ENCODE data around the gene MID1. TPM values are rescaled to one million over a fixed set of nuclear protein-coding genes. Genes with fewer than 3 reads are reported as not detected.

Gene MID1
- polyA plus RNA-seq, 3 donors, result 0.05 to 0.10 TPM; not detected in 1

GRCh38 chrX:10415306-10416001, 204.9 kb downstream of the MID1 start:
- no peaks in the 10 kb centered on the region for H3K36me3 ChIP-seq (replicated peaks in 1 of 2; ENCODE audit: control insufficient read depth in 1 of 2, insufficient read depth in 2 of 2, low read length in 2 of 2)
- Mint-ChIP-seq H3K27ac (no peak overlapping the region), H3K36me3 (no peaks in the 10 kb centered on the region), H3K4me3 (no peak overlapping the region), H3K9me3 (peaks cover 0 to 4% (median 0%) of the 10 kb centered on the region in 7 donors), H3K27me3 (ENCODE audit: low read depth in 3 of 3) (peaks cover 0 to 3% (median 0%) of the 10 kb centered on the region in 3 donors), H3K4me1 (no peaks in the 10 kb centered on the region)
- DNase-seq, result no peak
- H3K27me3 ChIP-seq (ENCODE audit: control insufficient read depth in 2 of 2, insufficient read depth in 2 of 2, low read length in 2 of 2), result no peaks in the 10 kb centered on the region
- no peak overlapping the region for H3K4me3 ChIP-seq (replicated peaks in 1 of 3; ENCODE audit: low read depth in 2 of 3, low read length in 3 of 3)
- intact Hi-C loops (cut with micrococcal nuclease), result no loop called here
- H3K9me3 ChIP-seq (replicated peaks in 1 of 2; ENCODE audit: control insufficient read depth in 1 of 2, insufficient read depth in 1 of 2, low read length in 2 of 2), result no peaks in the 10 kb centered on the region
- no peaks in the 10 kb centered on the region for H3K79me2 ChIP-seq (ENCODE audit: insufficient read depth, low read length)
- H3K27ac ChIP-seq (ENCODE audit: low read depth in 1 of 2, low read length in 2 of 2), result no peak overlapping the region
- H4K20me1 ChIP-seq (ENCODE audit: insufficient read depth, low read length), result no peaks in the 10 kb centered on the region
- no peak overlapping the region for H3K4me2 ChIP-seq (replicated peaks; ENCODE audit: extremely low read depth, low read length, poor library complexity, severe bottlenecking)
- no CpG with 5 or more reads among the region's 9 CpGs for WGBS (ENCODE audit: insufficient coverage)
- no peak overlapping the region for H2AFZ ChIP-seq (ENCODE audit: insufficient read depth, low read depth, low read length, poor library complexity, severe bottlenecking)
- TF ChIP-seq CTCF (IDR thresholded peaks at IDR 0.05), result no peak
- no peak overlapping the region for H3K9ac ChIP-seq (ENCODE audit: insufficient read depth, low read length, poor library complexity, severe bottlenecking)
- no peaks in the 10 kb centered on the region for H3K4me1 ChIP-seq (ENCODE audit: control insufficient read depth in 1 of 2, insufficient read depth in 2 of 2, low read length in 2 of 2)

GRCh38 chrX:10414862-10415261, 205.5 kb downstream of the MID1 start:
- H3K27me3 Mint-ChIP-seq (ENCODE audit: low read depth in 3 of 3), result peaks cover 0 to 1% (median 0%) of the 10 kb centered on the region in 3 donors
- Histone ChIP-seq H3K4me1 (ENCODE audit: control insufficient read depth in 1 of 2, insufficient read depth in 2 of 2, low read length in 2 of 2) (no peaks in the 10 kb centered on the region), H3K79me2 (ENCODE audit: insufficient read depth, low read length) (no peaks in the 10 kb centered on the region), H3K27me3 (ENCODE audit: control insufficient read depth in 2 of 2, insufficient read depth in 2 of 2, low read length in 2 of 2) (no peaks in the 10 kb centered on the region), H2AFZ (ENCODE audit: insufficient read depth, low read depth, low read length, poor library complexity, severe bottlenecking) (no peak overlapping the region), H3K4me3 (replicated peaks in 1 of 3; ENCODE audit: low read depth in 2 of 3, low read length in 3 of 3) (no peak overlapping the region), H3K27ac (ENCODE audit: low read depth in 1 of 2, low read length in 2 of 2) (no peak overlapping the region), H4K20me1 (ENCODE audit: insufficient read depth, low read length) (no peaks in the 10 kb centered on the region), H3K36me3 (replicated peaks in 1 of 2; ENCODE audit: control insufficient read depth in 1 of 2, insufficient read depth in 2 of 2, low read length in 2 of 2) (no peaks in the 10 kb centered on the region), H3K9ac (ENCODE audit: insufficient read depth, low read length, poor library complexity, severe bottlenecking) (no peak overlapping the region), H3K9me3 (replicated peaks in 1 of 2; ENCODE audit: control insufficient read depth in 1 of 2, insufficient read depth in 1 of 2, low read length in 2 of 2) (no peaks in the 10 kb centered on the region), H3K4me2 (replicated peaks; ENCODE audit: extremely low read depth, low read length, poor library complexity, severe bottlenecking) (no peak overlapping the region)
- DNase-seq, result no peak
- H3K27ac Mint-ChIP-seq, result no peak overlapping the region
- H3K36me3 Mint-ChIP-seq, result no peaks in the 10 kb centered on the region
- no peaks in the 10 kb centered on the region for H3K4me1 Mint-ChIP-seq
- WGBS (ENCODE audit: insufficient coverage), result 80% methylated on average over 1 of the region's 6 CpGs
- no peak for TF ChIP-seq CTCF (IDR thresholded peaks at IDR 0.05)
- H3K9me3 Mint-ChIP-seq, result peaks cover 0 to 4% (median 0%) of the 10 kb centered on the region in 7 donors
- no peak overlapping the region for H3K4me3 Mint-ChIP-seq
- intact Hi-C loops (cut with micrococcal nuclease), result no loop called here
